Suprapubic skin (tissue), 3 donors: ENCODE measurements around the gene SFI1.

Source experiments
- CTCF ChIP-seq, 2 donors: fragments of 200-600 bp in 1 of 2; fragments of 450-650 bp in 1 of 2; sonication (generic) in 1 of 2; IDR thresholded peaks; one replicate each; pipeline ENCODE4 v1.5.1; 2016 to 2019; ENCODE audit warnings: antibody characterized with exemption in 2 of 2, mild to moderate bottlenecking in 1 of 2, moderate library complexity in 1 of 2
- EP300 ChIP-seq: sonication (generic); formaldehyde crosslinking; IDR thresholded peaks from one replicate; pipeline ENCODE4 v1.6.1; 2017; ENCODE audit warnings: antibody characterized with exemption
- POLR2A ChIP-seq, 2 donors: fragments of 450-650 bp; IDR thresholded peaks; one replicate each; pipeline ENCODE4 v1.6.1; 2017; ENCODE audit warnings: antibody characterized with exemption in 2 of 2, mild to moderate bottlenecking in 2 of 2, moderate library complexity in 2 of 2

DNA sequence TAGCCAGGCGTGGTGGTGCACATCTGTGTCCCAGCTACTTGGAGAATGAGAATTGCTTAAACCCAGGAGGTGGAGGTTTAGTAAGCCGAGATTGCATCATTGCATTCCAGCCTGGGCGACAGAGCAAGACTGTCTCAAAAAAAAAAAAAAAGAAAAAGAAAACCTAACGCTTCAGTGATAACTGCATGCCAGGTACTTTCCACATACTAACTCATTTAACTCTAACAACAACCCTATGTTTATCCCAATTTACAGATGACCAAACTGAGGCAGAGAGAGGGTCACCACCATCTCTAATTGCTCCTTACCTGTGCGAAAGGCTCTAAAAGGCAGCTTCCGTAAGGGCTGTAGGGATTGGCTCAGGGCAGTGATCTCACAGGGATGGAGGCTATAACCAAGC is 154.1 kb downstream of the SFI1 start:
- TF ChIP-seq CTCF (IDR thresholded peaks at IDR 0.05) (no peak), POLR2A (IDR thresholded peaks at IDR 0.05) (no peak), EP300 (no peak)
